ENCODE measurements around the gene UFD1. TPM values are rescaled to one million over a fixed set of nuclear protein-coding genes. Genes with fewer than 3 reads are reported as not detected.
"Not testable (repeated sequence)": the region's sequence is repeated elsewhere in the genome, so short reads cannot be mapped to it uniquely, and the experiment has no call there.

The UFD1 gene
- polyA plus RNA-seq, 3 donors, result 57.0 to 82.5 (median 68.5) TPM

- Histone ChIP-seq H4K20me1 (ENCODE audit: insufficient read depth, low read length) (peaks cover 28% of the 10 kb centered on the region), H3K9ac (ENCODE audit: insufficient read depth, low read length, poor library complexity, severe bottlenecking) (peak within 1 kb of the TSS; percentile 93), H3K9me3 (replicated peaks in 1 of 2; ENCODE audit: control insufficient read depth in 1 of 2, insufficient read depth in 1 of 2, low read length in 2 of 2) (no peaks in the 10 kb centered on the region), H3K4me2 (replicated peaks; ENCODE audit: extremely low read depth, low read length, poor library complexity, severe bottlenecking) (peak within 1 kb of the TSS; percentile 84), H3K79me2 (ENCODE audit: insufficient read depth, low read length) (peaks cover 52% of the 10 kb centered on the region), H3K4me3 (replicated peaks in 1 of 3; ENCODE audit: low read depth in 2 of 3, low read length in 3 of 3) (peak within 1 kb of the TSS; percentile 54 to 82 (median 69)), H3K36me3 (replicated peaks in 1 of 2; ENCODE audit: control insufficient read depth in 1 of 2, insufficient read depth in 2 of 2, low read length in 2 of 2) (peaks cover 31 to 49% of the 10 kb centered on the region in 2 donors), H3K27ac (ENCODE audit: low read depth in 1 of 2, low read length in 2 of 2) (peak within 1 kb of the TSS; percentile 58 to 87), H2AFZ (ENCODE audit: insufficient read depth, low read depth, low read length, poor library complexity, severe bottlenecking) (peak within 1 kb of the TSS; percentile 97), H3K4me1 (ENCODE audit: control insufficient read depth in 1 of 2, insufficient read depth in 2 of 2, low read length in 2 of 2) (peaks cover 16 to 26% of the 10 kb centered on the region in 2 donors), H3K27me3 (ENCODE audit: control insufficient read depth in 2 of 2, insufficient read depth in 2 of 2, low read length in 2 of 2) (no peaks in the 10 kb centered on the region)
- DNase-seq, result peak; percentile 80 to 86 (median 84)
- H3K27me3 Mint-ChIP-seq (ENCODE audit: low read depth in 3 of 3), result no peaks in the 10 kb centered on the region
- H3K4me3 Mint-ChIP-seq, result peak within 1 kb of the TSS; percentile 91 to 96
- peaks cover 0 to 1% (median 0%) of the 10 kb centered on the region in 7 donors for H3K9me3 Mint-ChIP-seq
- peak within 1 kb of the TSS; percentile 80 to 96 (median 94) for H3K27ac Mint-ChIP-seq
- under 1% methylated on average over 90 of the region's 92 CpGs for WGBS (ENCODE audit: insufficient coverage)
- peaks cover 44 to 52% of the 10 kb centered on the region in 2 donors for H3K36me3 Mint-ChIP-seq
- H3K4me1 Mint-ChIP-seq, result peaks cover 25% of the 10 kb centered on the region
- intact Hi-C loops (cut with micrococcal nuclease), result loop anchor here (2.0 kb wide), 1 partner anchor 15 kb away; the partner anchor contains the start of gene MRPL40 (in 2 of the 2)
- no peak for TF ChIP-seq CTCF (IDR thresholded peaks at IDR 0.05)
These were observed 31.5 kb downstream of the UFD1 start, which contains the start of gene C22orf39 for GRCh38 chr22:19447330-19448075. Gene C22orf39, minus strand, starts transcription at chr22:19447711. Its CDS starts 23 bp downstream, at chr22:19447688.

- peak overlapping the region; percentile 58 to 87 for H3K27ac ChIP-seq (ENCODE audit: low read depth in 1 of 2, low read length in 2 of 2)
- Mint-ChIP-seq H3K4me1 (peaks cover 25% of the 10 kb centered on the region), H3K27ac (peak overlapping the region; percentile 78 to 92 (median 88)), H3K36me3 (peaks cover 40 to 51% of the 10 kb centered on the region in 2 donors), H3K9me3 (peaks cover 0 to 1% (median 0%) of the 10 kb centered on the region in 7 donors), H3K4me3 (peak overlapping the region; percentile 90 to 91), H3K27me3 (ENCODE audit: low read depth in 3 of 3) (no peaks in the 10 kb centered on the region)
- H3K4me1 ChIP-seq (ENCODE audit: control insufficient read depth in 1 of 2, insufficient read depth in 2 of 2, low read length in 2 of 2), result peaks cover 16 to 26% of the 10 kb centered on the region in 2 donors
- H3K79me2 ChIP-seq (ENCODE audit: insufficient read depth, low read length), result peaks cover 59% of the 10 kb centered on the region
- peaks cover 36% of the 10 kb centered on the region for H4K20me1 ChIP-seq (ENCODE audit: insufficient read depth, low read length)
- peak in 1 of 3 donors; percentile 9 for DNase-seq
- intact Hi-C loops (cut with micrococcal nuclease), result loop anchor here (2.0 kb wide), 1 partner anchor 14 kb away; the partner anchor contains the start of gene MRPL40 (in 2 of the 2)
- peak overlapping the region; percentile 97 for H2AFZ ChIP-seq (ENCODE audit: insufficient read depth, low read depth, low read length, poor library complexity, severe bottlenecking)
- no peak for TF ChIP-seq CTCF (IDR thresholded peaks at IDR 0.05)
- peak overlapping the region; percentile 84 for H3K4me2 ChIP-seq (replicated peaks; ENCODE audit: extremely low read depth, low read length, poor library complexity, severe bottlenecking)
- H3K9ac ChIP-seq (ENCODE audit: insufficient read depth, low read length, poor library complexity, severe bottlenecking), result peak overlapping the region; percentile 93
- H3K4me3 ChIP-seq (replicated peaks in 1 of 3; ENCODE audit: low read depth in 2 of 3, low read length in 3 of 3), result peak overlapping the region; percentile 54 to 82 (median 69)
- WGBS (ENCODE audit: insufficient coverage), result 34% methylated on average over 14 of the region's 22 CpGs
- H3K36me3 ChIP-seq (replicated peaks in 1 of 2; ENCODE audit: control insufficient read depth in 1 of 2, insufficient read depth in 2 of 2, low read length in 2 of 2), result peaks cover 34 to 49% of the 10 kb centered on the region in 2 donors
- no peaks in the 10 kb centered on the region for H3K9me3 ChIP-seq (replicated peaks in 1 of 2; ENCODE audit: control insufficient read depth in 1 of 2, insufficient read depth in 1 of 2, low read length in 2 of 2)
- no peaks in the 10 kb centered on the region for H3K27me3 ChIP-seq (ENCODE audit: control insufficient read depth in 2 of 2, insufficient read depth in 2 of 2, low read length in 2 of 2)
These were observed 32.2 kb downstream of the UFD1 start for GRCh38 chr22:19446603-19447329.

- peaks cover 25% of the 10 kb centered on the region for H3K4me1 Mint-ChIP-seq
- intact Hi-C loops (cut with micrococcal nuclease); H3K9me3 Mint-ChIP-seq; H2AFZ ChIP-seq (ENCODE audit: insufficient read depth, low read depth, low read length, poor library complexity, severe bottlenecking); H3K27me3 Mint-ChIP-seq (ENCODE audit: low read depth in 3 of 3); H3K27me3 ChIP-seq (ENCODE audit: control insufficient read depth in 2 of 2, insufficient read depth in 2 of 2, low read length in 2 of 2); H3K27ac ChIP-seq (ENCODE audit: low read depth in 1 of 2, low read length in 2 of 2); H3K9ac ChIP-seq (ENCODE audit: insufficient read depth, low read length, poor library complexity, severe bottlenecking); H3K4me2 ChIP-seq (replicated peaks; ENCODE audit: extremely low read depth, low read length, poor library complexity, severe bottlenecking); H3K4me3 Mint-ChIP-seq; H3K4me3 ChIP-seq (replicated peaks in 1 of 3; ENCODE audit: low read depth in 2 of 3, low read length in 3 of 3); DNase-seq; H3K9me3 ChIP-seq (replicated peaks in 1 of 2; ENCODE audit: control insufficient read depth in 1 of 2, insufficient read depth in 1 of 2, low read length in 2 of 2): not testable (repeated sequence)
- Histone ChIP-seq H4K20me1 (ENCODE audit: insufficient read depth, low read length) (peaks cover 47% of the 10 kb centered on the region), H3K4me1 (ENCODE audit: control insufficient read depth in 1 of 2, insufficient read depth in 2 of 2, low read length in 2 of 2) (peaks cover 16 to 26% of the 10 kb centered on the region in 2 donors), H3K36me3 (replicated peaks in 1 of 2; ENCODE audit: control insufficient read depth in 1 of 2, insufficient read depth in 2 of 2, low read length in 2 of 2) (peaks cover 28 to 48% of the 10 kb centered on the region in 2 donors), H3K79me2 (ENCODE audit: insufficient read depth, low read length) (peaks cover 72% of the 10 kb centered on the region)
- H3K36me3 Mint-ChIP-seq, result peaks cover 39 to 47% of the 10 kb centered on the region in 2 donors
- peak overlapping the region in 1 of 7 donors; percentile 71 for H3K27ac Mint-ChIP-seq
- WGBS (ENCODE audit: insufficient coverage), result no CpG with 5 or more reads among the region's 9 CpGs
These were observed 33.6 kb downstream of the UFD1 start for GRCh38 chr22:19445279-19445982.

Data from CD14-positive monocyte (primary cell).